ENCODE results near the gene ARHGAP45.

The ARHGAP45 gene

DNA sequence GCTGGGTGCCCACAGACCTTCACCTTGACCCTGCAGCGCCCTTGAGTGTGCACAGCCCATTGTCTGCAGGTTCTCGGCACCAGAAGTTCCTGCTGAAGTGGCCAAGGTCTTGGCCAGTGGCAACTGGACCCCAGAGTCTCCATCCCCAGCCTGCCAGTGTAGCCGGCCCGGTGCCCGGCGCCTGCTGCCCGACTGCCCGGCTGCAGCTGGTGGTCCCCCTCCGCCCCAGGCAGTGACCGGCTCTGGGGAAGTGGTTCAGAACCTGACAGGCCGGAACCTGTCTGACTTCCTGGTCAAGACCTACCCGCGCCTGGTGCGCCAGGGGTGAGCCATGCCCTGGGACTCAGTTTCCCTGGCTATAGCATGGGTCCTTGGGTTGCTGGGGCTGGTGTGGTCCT, 11.9 kb upstream of the ARHGAP45 start:
- DNase-seq (ENCODE audit: low spot score) = no peak

DNA sequence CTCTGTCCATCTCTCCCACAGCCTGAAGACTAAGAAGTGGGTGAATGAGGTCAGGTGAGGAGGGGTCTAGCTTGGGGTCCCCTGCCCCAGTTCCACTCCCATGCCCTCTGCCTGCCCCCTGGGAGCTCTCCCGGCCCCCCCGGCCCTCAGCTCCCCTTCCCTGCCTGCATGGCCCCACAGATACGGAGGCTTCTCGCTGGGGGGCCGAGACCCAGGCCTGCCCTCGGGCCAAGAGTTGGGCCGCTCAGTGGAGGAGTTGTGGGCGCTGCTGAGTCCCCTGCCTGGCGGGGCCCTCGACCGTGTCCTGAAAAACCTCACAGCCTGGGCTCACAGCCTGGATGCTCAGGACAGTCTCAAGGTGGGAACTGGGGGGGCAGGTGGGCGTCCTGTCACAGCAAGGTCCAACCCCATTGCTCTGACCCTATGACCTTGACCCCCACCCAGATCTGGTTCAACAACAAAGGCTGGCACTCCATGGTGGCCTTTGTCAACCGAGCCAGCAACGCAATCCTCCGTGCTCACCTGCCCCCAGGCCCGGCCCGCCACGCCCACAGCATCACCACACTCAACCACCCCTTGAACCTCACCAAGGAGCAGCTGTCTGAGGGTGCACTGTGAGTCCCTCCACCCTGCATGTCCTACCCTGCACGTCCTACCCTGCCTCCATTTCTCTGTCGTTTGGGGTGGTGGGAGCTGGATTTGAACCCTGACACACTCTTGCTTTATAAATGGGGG, 10.9 kb upstream of the ARHGAP45 start:
- DNase-seq (ENCODE audit: low spot score) = no peak

DNA sequence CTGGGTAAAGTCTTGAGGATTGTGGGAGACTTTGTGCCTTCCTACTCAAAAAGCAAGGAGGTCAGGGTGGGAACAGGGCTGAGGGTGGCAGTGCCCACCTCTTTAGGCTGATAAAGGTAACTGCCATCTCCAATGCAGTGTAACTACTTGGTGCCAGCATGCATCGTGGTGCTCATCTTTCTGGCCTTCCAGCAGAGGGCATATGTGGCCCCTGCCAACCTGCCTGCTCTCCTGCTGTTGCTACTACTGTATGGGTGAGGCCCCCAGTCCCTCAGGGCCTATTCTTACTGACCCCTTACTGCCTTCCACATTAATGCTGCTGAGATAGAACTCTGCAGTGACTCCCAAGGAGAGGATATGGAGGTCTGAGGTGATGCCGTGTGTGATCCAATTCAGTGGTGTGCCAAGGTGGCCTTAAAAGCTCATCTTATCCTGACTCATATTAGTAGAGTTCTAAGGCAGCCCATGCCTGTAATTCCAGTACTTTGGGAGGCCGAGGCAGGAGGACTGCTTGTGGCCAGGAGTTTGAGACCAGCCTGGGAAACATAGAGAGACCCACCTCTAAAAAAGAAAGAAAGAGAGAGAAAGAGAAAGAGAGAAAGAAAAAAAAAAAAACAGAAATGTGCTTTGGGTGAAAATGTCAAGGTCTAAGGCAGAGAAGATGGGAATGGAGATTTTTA, 9.7 kb upstream of the ARHGAP45 start:
- DNase-seq (ENCODE audit: low spot score) = no peak

DNA sequence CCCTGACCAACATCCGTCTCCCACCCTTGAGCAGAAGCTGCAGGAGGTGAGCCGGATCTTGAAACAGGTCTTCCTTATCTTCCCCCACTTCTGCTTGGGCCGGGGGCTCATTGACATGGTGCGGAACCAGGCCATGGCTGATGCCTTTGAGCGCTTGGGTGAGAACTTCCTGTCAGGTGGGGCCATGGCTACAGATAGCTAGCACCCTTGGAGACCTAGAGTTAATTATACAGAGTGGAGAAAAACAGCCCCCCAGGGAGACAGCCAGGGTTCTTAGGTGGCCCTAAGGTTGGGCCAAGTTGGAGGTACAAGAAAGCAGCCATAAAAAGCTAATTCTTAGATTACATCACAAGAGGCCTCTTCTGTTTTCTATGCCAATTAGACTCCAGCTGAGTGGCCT, 8.9 kb upstream of the ARHGAP45 start:
- DNase-seq (ENCODE audit: low spot score) = no peak

DNA sequence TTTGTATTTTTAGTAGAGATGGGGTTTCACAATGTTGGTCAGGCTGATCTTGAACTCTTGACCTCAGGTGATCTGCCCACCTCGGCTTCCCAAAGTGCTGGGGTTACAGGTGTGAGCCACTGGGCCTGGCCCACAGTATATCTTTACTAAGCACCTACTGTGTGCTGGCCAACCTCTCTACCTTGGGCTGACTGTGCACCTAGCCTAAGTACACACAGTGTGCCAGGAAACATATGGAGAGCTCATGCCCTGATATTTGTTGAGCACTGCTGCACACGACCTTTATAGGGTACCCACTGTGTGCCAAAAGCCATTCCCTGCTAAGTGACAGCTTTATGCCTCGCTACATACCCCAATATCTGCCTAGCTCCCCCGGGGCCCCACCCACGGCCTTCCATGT, 6.3 kb upstream of the ARHGAP45 start:
- no peak for DNase-seq (ENCODE audit: low spot score)

DNA sequence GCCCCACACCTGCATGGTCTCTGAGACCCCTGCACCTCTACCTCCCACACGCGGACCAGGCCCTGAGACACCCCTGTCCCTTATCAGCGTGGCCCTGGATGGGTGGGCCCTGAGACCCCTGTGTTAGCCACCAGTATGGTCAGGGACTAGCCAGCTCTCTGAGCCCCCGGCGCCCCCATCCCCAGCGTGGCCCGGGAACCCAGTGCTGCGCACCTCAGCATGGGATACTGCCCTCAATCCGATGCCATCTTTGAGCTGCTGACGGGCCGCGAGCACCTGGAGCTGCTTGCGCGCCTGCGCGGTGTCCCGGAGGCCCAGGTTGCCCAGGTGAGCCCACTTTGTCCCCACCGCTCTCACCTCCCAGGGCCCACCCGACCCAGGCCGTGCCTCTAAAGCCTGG, 5.0 kb upstream of the ARHGAP45 start:
- DNase-seq (ENCODE audit: low spot score) = no peak

DNA sequence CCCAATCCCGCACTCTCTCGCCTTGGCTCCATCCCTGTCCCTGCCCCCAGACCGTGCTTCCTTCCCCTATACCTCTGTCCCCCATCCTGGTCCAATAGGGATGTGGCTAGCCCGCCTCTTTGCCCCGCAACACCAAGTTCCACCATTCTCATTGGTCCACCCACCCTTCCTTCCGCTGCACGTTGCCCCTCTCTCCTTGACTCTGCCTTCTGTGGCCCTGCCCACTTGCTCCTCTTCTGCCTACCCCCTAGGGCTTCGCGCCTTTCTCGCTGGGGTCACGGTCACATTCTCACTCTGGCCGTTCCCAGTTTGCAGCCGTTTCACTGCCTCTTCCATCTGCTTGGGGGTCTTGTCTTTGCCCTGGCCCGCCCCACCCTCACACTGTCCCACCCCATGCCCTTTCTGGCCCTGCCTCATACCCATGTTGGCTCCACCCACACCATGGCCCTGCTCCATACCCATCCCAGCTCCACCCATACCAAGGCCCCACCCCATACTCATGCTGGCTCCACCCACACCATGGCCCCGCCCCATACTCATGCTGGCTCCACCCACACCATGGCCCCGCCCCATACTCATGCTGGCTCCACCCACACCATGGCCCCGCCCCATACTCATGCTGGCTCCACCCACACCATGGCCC, 4.5 kb upstream of the ARHGAP45 start:
- DNase-seq (ENCODE audit: low spot score) = no peak

DNA sequence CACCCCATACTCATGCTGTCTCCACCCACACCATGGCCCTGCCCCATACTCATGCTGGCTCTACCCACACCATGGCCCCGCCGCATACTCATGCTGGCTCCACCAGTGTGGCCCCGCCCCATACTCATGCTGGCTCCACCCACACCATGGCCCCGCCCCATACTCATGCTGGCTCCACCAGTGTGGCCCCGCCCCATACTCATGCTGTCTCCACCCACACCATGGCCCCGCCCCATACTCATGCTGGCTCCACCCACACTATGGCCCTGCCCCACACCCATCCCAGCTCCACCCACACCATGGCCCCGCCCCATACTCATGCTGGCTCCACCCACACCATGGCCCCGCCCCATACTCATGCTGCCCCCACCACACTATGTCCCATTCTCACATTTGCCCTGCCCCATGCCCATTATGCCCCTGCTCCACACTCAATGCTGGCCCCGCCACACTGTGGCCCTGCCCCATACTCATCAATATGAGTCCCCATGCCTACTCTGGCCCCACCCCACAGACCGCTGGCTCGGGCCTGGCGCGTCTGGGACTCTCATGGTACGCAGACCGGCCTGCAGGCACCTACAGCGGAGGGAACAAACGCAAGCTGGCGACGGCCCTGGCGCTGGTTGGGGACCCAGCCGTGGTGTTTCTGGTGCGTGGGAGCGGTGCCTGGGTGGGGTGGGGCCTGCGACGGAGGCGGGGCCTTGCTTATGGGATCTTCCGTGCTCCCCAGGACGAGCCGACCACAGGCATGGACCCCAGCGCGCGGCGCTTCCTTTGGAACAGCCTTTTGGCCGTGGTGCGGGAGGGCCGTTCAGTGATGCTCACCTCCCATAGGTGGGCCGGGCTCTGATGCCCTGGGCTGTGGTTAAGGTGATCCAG, 3.7 kb upstream of the ARHGAP45 start:
- DNase-seq (ENCODE audit: low spot score) = no peak

DNA sequence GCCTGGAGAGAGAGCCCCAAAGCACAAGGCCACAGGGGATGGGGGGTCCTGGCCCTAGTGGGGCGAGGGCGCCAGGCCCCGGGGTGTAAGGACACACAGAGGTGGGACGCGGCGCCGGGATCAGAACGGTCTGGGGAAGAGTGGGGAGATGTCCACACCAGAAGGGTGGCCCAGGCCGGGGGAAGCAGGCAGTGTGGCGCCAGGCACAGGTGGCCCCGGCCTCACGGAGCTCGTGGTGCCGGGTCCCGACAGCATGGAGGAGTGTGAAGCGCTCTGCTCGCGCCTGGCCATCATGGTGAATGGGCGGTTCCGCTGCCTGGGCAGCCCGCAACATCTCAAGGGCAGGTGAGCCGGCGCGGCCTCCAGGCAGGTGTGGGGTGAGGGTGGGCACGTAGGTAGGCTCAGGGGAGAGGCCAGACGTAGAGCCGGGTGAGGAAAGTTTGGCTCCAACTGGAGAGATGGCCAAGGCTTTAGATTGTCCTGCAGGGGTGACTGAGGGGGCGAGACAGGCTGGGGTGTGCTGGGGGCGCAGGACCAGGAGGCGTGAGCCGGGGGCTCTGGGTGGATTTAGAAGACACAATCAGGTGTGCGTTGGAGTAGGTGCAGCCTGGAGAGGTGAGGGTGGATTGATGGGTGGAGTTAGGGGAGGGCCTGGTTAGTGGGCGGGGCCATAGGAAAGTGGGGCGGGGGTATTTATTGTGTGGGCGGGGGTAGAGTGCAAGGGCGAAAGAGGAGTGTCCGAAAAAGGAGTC, 2.9 kb upstream of the ARHGAP45 start:
- DNase-seq (ENCODE audit: low spot score) = no peak

DNA sequence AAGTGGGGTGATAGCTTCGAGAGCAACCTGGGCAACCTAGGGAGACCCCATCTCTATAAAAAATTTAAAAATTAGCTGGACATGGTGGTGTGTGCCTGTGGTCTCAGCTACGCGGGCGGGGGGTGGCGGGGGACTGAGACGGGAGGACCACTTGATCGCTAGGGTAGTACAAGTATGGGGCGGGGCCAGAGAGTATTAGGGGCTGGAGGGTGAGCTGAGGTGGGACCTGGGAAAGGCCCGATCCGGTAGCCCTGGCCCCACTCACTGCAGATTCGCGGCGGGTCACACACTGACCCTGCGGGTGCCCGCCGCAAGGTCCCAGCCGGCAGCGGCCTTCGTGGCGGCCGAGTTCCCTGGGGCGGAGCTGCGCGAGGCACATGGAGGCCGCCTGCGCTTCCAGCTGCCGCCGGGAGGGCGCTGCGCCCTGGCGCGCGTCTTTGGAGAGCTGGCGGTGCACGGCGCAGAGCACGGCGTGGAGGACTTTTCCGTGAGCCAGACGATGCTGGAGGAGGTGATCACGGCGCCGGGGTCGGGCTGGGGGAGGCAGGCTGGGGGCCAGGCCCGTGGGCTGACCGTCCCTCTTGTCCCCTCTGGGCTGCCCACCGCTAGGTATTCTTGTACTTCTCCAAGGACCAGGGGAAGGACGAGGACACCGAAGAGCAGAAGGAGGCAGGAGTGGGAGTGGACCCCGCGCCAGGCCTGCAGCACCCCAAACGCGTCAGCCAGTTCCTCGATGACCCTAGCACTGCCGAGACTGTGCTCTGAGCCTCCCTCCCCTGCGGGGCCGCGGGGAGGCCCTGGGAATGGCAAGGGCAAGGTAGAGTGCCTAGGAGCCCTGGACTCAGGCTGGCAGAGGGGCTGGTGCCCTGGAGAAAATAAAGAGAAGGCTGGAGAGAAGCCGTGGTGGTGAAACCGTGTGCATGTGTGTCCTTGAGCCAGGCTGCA, 2.0 kb upstream of the ARHGAP45 start:
- DNase-seq (ENCODE audit: low spot score) = peak; percentile 82

DNA sequence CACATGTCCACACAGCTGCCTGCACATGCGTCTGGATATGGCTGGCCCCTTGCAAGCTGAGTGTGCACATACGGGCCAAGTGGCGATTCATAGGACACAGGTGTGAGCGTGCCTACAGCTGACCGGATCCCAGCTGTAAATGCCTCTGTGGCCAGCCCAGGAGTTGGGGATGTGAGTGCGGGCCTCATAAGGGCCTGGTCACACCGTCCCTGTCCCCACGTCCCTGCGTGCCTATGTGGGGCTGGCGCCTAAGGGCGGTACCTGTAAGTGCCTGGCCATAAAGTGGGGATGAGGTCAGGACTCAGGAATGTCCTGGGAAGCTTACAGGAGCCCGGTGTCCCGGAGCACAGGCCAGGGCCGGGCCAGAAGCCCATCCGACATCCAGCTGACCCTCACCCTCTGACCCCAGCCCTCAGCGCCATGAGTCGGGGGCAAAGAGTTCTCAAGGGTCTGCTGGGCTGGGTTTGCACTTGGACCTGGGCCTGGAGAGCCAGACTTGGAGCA, 1.3 kb upstream of the ARHGAP45 start:
- no peak for DNase-seq (ENCODE audit: low spot score)

DNA sequence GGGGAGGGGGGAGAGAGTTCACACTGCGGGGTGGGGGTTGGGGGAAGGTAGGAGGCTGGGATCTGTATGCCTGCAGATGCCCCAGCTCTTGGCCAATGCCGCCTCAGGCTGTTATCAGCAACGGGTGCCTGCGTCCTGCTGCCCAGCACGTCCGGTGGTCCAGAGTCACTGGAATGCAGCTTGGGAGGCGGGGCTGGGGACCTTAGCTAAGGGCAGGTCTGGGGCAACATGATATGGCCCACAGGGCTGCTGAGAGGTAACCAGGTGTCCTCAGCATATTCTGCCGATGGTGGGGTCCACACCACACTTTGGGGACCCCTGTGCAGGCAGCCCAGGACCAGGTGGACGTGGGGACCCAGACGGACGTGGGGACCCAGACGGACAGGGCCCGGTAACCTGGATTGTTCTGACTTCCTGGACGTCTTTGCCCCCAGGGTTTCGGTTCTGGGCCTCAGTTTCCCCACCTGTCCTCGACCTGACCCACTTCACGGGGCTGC, 668 bp upstream of the ARHGAP45 start:
- DNase-seq (ENCODE audit: low spot score) = no peak

DNA sequence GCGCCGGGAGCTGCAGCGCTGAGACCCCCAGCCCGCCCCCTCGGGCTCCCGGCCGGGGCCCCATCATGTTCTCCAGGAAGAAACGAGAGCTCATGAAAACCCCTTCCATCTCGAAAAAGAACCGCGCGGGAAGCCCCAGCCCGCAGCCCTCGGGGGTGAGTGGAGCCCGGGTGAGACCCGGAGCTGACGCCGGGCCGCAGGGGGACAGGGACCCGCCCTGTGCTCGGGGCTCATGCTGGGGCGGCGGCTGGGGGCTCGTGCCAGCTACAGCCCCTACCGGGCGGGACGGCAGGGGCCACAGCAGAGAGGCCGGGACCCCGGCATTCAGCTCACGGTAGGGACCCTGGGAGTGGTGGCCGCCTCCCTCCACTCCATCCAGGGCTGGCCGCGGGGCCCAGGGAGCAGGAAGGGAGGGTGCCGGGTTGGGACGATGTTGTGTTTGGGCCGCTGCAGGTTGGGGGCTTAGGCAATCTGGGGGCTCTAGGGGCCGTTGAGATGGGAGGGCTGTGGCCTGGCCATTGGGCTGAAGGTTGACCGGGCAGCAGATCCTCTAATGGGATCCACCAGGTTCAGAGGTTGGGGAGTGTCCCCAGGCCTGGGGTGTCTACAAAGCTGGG, 482 bp downstream of the ARHGAP45 start:
- DNase-seq (ENCODE audit: low spot score) = no peak

DNA sequence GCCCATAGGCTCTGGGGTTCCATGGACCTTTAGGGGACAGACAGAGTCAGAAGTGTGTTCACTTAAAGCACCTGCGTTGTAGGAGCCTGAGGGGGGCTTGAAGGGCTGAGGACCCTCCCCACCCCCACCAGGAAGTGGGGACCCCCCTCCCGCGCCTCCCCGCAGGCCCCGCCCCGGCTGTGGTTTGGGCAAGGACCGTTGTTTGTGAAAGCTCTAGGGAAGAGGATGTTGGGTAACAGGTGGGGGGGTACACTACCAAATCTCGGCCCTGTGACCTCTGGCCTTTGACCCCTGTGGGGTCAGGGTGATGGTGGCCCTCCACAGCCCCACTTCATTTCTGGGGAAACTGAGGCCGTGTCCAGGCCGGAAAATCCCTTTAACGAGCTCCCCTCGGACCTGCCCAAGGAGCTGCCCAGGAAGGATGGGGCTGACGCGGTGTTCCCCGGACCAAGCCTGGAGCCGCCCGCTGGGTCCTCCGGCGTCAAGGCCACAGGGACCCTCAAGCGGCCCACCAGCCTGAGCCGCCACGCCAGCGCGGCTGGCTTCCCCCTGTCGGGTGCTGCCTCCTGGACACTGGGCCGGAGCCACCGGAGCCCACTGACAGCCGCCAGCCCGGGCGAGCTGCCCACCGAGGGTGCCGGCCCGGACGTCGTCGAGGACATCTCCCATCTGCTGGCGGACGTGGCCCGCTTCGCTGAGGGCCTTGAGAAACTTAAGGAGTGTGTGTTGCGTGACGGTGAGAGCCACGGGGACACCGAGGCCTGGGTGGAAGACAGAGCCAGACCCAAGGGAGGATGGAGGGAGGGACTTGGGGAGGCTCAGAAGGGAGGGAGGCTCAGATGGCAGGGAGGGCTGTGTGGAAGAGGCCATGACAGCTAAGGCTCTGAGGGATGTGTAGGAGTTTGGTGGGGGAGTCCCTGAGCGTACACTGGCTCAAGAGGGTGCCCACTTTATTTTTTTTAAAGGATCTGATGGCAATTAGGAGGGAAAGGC, 1.3 kb downstream of the ARHGAP45 start:
- DNase-seq (ENCODE audit: low spot score) = no peak

DNA sequence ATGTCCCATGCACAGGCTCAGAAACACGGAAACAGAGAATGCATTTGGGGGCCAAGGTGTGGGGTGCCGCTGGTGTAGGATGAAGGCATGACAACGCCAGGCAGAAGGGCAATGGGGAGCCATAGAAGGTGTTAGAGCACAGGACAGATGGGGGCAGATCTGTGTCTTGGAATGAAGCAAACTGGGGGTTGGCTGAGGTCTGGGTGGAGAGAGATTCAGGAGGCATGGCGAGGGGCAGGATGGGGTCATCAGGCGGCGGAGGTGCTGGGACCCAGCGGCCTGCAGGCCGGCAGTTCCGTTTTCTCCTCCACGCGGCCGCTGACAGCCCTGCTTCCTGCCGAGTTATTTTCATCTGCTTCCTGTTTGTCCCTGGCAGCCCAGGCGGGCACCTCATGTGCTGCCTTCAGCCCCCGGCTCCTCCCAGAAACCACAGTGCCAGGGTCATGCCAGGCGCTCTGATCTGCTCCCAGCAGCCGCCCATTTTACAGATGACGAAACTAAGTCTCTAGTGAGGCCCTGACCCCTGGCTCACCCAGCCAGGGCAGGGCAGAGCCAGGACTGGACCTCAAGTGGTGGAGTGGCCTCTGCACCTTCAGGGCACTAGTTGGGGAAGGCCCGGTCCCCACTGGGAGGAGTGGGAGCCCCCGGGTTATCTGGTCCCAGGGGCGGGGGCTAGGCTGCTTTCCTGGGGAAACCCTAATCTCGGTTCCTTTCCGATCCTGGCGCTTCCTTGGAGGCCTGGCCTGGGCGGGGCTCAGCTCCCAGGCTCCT, 2.2 kb downstream of the ARHGAP45 start:
- no peak for DNase-seq (ENCODE audit: low spot score)

DNA sequence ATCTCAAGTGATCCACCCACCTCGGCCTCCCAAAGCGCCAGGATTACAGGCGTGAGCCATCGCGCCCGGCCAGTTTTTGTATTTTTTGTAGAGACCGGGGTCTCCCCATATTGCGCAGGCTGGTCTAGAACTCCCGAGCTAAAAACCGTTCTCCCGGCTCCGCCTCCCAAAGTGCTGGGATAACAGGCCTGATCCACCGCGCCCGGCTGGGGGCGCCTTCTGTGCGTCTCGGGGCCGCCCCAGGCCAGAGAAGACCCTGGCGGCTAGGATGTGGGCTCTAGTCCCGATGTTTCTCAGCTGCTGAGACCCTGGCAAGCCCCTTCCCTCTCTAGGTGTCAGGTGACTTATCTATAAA, 3.6 kb downstream of the ARHGAP45 start:
- no peak for DNase-seq (ENCODE audit: low spot score)

DNA sequence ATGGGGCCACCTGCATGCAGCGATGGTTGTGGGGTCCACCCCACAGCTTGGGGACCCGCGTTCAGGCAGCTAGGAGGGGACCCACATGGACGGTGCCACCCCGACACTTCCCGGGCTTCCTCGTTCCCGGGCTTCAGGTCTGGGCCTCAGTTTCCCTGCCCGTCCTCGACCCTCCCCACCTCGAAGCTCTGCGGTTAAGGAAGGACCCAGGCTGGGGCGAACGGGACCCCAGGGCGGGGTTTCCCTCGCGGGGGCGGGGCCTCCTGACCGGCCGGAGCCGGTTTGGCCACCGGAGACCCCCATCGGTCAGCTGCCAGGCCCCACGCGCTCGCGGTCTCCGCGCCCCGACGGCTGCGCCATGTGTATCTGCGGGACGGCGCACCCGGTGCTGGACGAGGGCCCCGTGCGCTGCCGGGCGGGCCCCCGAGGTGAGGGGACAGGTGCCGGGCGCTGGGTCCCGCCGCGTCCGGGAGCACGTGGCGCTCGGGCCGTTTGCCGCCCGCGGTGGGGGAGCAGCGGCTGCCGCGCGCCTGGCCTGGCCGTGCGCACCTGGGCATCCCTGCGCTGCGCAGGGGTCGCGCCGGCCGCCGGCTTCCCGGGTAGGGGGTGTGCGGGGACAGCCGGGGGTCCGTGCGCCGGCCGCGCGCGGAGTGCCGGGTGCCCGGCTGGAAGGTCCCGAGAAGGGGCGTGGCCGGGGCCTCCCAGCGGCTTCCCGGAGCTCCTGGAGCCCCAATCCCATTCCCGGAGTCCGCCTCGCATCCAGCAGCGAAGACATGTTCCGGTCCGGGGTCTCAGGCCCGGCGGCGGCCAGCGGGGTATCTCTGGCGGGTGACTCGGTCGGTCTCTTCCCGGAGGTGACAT, 4.2 kb downstream of the ARHGAP45 start:
- peak; percentile 54 for DNase-seq (ENCODE audit: low spot score)
